Central memory CD8-positive, alpha-beta T cell (primary cell): ENCODE data around the gene RBM25.
"Not testable (repeated sequence)": the region's sequence is repeated elsewhere in the genome, so short reads cannot be mapped to it uniquely, and the experiment has no call there.

ENCODE experiments used
- ATAC-seq: fragments of 150-1000 bp; cut with Tn5 transposase; replicated peaks from 2 replicates; pipeline ENCODE4 v1.10.0; 2022; ENCODE audit warnings: mild to moderate bottlenecking, moderate FRiP score, moderate number of reproducible peaks; ENCODE audit not compliant: poor library complexity, severe bottlenecking; ENCODE audit errors: extremely low read depth
- DNase-seq, 2 donors: peaks; one replicate each; pipeline ENCODE4 v3.0.0; 2021; ENCODE audit warnings: low spot score in 2 of 2
- H3K27ac Mint-ChIP-seq: one replicate; pipeline ENCODE4 v1.8.0; 2022; ENCODE audit warnings: low read depth, mild to moderate bottlenecking, moderate library complexity, mixed read lengths
- H3K27me3 Mint-ChIP-seq: one replicate; pipeline ENCODE4 v1.8.0; 2022; ENCODE audit warnings: mixed read lengths
- H3K36me3 Mint-ChIP-seq: one replicate; pipeline ENCODE4 v1.8.0; 2022; ENCODE audit warnings: mild to moderate bottlenecking, moderate library complexity, mixed read lengths; ENCODE audit not compliant: insufficient read depth
- H3K4me1 Mint-ChIP-seq: one replicate; pipeline ENCODE4 v1.8.0; 2022; ENCODE audit warnings: mixed read lengths
- H3K4me3 Mint-ChIP-seq: one replicate; pipeline ENCODE4 v1.8.0; 2022; ENCODE audit warnings: mild to moderate bottlenecking, moderate library complexity, mixed read lengths
- H3K9me3 Mint-ChIP-seq: one replicate; pipeline ENCODE4 v1.8.0; 2022; ENCODE audit warnings: mixed read lengths

Gene RBM25

DNA sequence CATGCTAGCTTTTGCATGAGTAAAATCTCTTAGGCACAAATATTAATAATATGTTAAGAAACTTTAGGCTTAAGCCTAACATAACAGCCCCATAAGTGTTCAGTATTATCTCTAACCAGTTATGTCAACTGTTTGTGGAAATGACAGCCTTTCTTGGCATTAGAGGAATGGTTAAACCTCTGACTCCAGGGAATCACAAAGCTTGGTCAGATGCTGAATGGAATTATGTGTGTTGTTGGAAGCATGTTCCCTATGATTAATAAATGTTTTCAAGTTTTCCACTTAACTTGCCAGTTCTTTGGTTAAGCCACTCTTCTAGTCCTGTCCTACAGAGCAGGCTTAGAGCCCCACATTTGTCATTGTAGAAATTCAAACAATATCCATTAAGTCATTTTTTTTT, 94.9 kb downstream of the RBM25 start:
- no peak for ATAC-seq
- Mint-ChIP-seq H3K27me3 (no peaks in the 10 kb centered on the region), H3K4me1 (peaks cover 5% of the 10 kb centered on the region), H3K27ac (no peak overlapping the region), H3K9me3 (no peaks in the 10 kb centered on the region), H3K36me3 (peaks cover 38% of the 10 kb centered on the region), H3K4me3 (no peak overlapping the region)
- DNase-seq = no peak

DNA sequence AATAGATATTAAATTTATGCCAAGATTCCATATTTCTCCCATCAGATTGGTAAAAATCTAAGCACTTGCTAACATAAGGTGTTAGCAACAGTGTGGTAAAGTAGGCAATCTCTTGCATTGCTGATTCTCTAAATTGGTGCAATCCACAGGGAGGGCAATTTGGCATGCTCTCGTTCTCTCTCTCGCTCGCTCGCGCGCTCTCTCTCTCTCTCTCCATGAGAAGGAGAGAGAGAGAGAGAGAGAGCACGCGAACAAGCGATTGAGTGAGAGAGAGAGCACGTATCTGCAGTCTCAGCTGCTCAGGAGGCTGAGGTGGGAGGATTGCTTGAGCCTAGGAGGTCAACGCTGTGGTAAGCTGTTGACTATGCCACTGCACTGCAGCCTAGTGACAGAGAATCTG, 103.9 kb downstream of the RBM25 start:
- no peaks in the 10 kb centered on the region for H3K27me3 Mint-ChIP-seq
- no peak overlapping the region for H3K4me3 Mint-ChIP-seq
- DNase-seq (no peak), ATAC-seq (no peak)
- H3K27ac Mint-ChIP-seq = no peak overlapping the region
- no peaks in the 10 kb centered on the region for H3K4me1 Mint-ChIP-seq
- no peaks in the 10 kb centered on the region for H3K9me3 Mint-ChIP-seq
- H3K36me3 Mint-ChIP-seq = peaks cover 38% of the 10 kb centered on the region

DNA sequence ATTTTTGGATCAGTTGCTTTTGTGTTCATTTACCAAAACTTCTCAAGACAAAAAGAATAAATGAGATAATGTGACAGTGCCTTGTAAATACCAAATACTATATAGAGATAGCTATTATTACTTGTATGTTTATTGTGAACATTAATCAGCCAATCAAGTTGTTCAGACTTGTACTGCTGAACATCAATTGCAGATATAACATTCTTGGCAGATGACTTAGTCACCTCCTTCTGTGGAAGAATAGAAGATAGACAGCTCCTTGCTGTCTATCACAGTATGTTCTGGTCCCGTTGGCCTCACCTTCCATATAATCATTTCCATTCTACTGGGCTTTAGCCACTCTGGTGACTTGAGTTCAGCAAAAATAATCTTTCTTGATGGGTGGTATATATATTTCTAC, 108.1 kb downstream of the RBM25 start:
- ATAC-seq (no peak), DNase-seq (no peak)
- H3K4me1 Mint-ChIP-seq = no peaks in the 10 kb centered on the region
- no peak overlapping the region for H3K4me3 Mint-ChIP-seq
- H3K9me3 Mint-ChIP-seq = no peaks in the 10 kb centered on the region
- peaks cover 40% of the 10 kb centered on the region for H3K36me3 Mint-ChIP-seq
- H3K27me3 Mint-ChIP-seq = no peaks in the 10 kb centered on the region
- no peak overlapping the region for H3K27ac Mint-ChIP-seq

DNA sequence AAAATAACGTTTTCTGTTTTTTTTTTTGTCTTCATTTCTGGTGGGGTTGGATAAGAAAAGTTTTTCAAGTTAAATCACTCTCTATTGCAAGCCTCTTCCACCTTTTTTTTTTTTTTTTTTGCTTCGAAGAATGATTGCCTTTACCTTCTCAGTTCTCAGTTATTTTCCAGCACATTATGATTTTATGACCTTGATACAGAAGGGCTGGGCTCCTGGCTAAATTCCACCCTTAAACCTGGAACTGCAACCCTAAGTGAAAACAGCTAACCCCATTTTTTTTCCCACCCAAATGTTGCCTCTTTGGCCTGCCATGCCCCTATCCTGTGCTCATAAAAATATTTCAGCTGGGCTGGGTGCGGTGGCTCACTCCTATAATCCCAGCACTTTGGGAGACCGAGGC, 109.4 kb downstream of the RBM25 start:
- ATAC-seq (no peak), DNase-seq (no peak)
- Mint-ChIP-seq H3K27ac (no peak overlapping the region), H3K4me1 (peaks cover 2% of the 10 kb centered on the region), H3K36me3 (peaks cover 41% of the 10 kb centered on the region), H3K9me3 (no peaks in the 10 kb centered on the region), H3K4me3 (no peak overlapping the region), H3K27me3 (no peaks in the 10 kb centered on the region)

DNA sequence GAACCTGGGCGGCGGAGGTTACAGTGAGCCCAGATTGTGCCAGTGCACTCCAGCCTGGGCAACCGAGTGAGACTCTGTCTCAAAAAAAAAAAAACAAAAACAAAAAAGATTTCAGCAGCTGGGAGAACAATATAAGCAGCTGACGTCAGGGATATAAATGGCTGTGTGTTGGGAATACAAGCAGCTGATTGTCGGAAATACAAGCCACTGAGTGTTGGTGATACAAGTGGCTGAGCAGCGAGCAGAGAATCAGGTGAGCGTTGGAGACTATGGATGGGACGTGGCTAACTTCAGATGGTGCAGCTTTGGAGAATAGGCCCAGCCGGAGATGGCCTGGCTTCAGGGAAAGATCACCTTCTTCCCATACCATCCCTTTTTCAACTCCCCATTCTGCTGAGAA, 109.9 kb downstream of the RBM25 start:
- Mint-ChIP-seq H3K27ac (no peak overlapping the region), H3K9me3 (no peaks in the 10 kb centered on the region), H3K27me3 (no peaks in the 10 kb centered on the region), H3K36me3 (peaks cover 41% of the 10 kb centered on the region), H3K4me3 (no peak overlapping the region), H3K4me1 (peaks cover 7% of the 10 kb centered on the region)
- no peak for DNase-seq
- no peak for ATAC-seq

DNA sequence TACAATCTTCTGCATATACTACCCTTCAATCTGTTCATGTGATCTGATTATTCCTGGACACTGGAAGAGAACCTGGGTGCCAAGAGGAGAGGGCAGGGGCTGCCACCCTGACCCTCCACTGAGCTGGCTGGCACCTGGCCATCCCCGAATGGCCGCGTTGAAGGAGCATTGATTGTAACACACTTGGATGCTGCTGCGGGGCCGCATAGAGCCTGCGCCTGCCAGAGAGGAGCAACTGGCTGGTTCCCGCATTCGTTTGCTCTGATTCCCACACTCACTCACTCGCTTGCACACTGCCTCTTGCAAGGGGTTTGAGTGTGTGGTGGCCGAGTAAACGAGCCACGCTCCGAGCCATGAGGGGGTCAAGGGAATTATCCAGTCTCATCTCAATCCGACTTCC, 110.4 kb downstream of the RBM25 start:
- no peaks in the 10 kb centered on the region for H3K9me3 Mint-ChIP-seq
- no peak for DNase-seq
- no peaks in the 10 kb centered on the region for H3K27me3 Mint-ChIP-seq
- H3K36me3 Mint-ChIP-seq = peaks cover 44% of the 10 kb centered on the region
- ATAC-seq = no peak
- H3K4me3 Mint-ChIP-seq = no peak overlapping the region
- H3K4me1 Mint-ChIP-seq = peaks cover 8% of the 10 kb centered on the region
- H3K27ac Mint-ChIP-seq = peak overlapping the region; percentile 1

DNA sequence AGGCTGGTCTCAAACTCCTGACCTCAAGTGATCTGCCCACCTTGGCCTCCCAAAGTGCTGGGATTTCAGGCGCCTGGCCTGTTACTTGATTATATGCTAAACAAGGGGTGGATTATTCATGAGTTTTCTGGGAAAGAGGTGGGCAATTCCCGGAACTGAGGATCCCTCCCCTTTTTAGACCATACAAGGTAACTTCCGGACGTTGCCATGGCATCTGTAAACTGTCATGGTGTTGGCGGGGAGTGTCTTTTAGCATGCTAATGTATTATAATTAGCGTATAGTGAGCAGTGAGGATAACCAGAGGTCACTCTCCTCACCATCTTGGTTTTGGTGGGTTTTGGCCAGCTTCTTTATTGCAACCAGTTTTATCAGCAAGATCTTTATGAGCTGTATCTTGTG, 111.5 kb downstream of the RBM25 start:
- H3K27me3 Mint-ChIP-seq, DNase-seq, H3K9me3 Mint-ChIP-seq, H3K4me1 Mint-ChIP-seq, H3K4me3 Mint-ChIP-seq, ATAC-seq: not testable (repeated sequence)
- Mint-ChIP-seq H3K36me3 (peaks cover 50% of the 10 kb centered on the region), H3K27ac (peak overlapping the region; percentile 1)

DNA sequence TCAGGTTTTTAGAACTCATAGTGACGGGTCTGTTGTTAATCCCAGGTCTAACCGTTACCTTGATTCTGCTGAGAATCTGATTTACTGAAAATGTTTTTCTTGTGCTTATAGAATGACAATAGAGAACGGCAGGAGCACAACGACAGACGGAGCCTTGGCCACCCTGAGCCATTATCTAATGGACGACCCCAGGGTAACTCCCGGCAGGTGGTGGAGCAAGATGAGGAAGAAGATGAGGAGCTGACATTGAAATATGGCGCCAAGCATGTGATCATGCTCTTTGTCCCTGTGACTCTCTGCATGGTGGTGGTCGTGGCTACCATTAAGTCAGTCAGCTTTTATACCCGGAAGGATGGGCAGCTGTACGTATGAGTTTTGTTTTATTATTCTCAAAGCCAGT, 112.4 kb downstream of the RBM25 start:
- H3K9me3 Mint-ChIP-seq = no peaks in the 10 kb centered on the region
- no peak for DNase-seq
- peaks cover 8% of the 10 kb centered on the region for H3K4me1 Mint-ChIP-seq
- no peaks in the 10 kb centered on the region for H3K27me3 Mint-ChIP-seq
- no peak overlapping the region for H3K4me3 Mint-ChIP-seq
- ATAC-seq = no peak
- H3K36me3 Mint-ChIP-seq = peaks cover 49% of the 10 kb centered on the region
- H3K27ac Mint-ChIP-seq = no peak overlapping the region

DNA sequence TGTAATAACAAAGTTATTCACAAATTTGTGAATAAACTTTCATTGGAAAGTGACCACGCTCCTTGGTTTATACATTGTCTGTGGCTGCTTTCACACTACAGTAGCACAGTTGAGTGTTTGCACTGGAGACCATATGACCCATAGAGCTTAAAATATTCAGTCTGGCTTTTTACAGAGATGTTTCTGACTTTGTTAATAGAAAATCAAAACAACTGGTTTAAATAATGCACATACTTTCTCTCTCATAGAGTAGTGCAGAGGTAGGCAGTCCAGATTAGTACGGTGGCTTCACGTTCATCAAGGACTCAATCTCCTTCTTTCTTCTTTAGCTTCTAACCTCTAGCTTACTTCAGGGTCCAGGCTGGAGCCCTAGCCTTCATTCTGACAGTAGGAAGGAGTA, 114.2 kb downstream of the RBM25 start:
- Mint-ChIP-seq H3K27me3 (no peaks in the 10 kb centered on the region), H3K4me3 (no peak overlapping the region), H3K4me1 (peaks cover 8% of the 10 kb centered on the region), H3K27ac (peak overlapping the region; percentile 25), H3K9me3 (no peaks in the 10 kb centered on the region), H3K36me3 (peaks cover 58% of the 10 kb centered on the region)
- DNase-seq (no peak), ATAC-seq (no peak)

DNA sequence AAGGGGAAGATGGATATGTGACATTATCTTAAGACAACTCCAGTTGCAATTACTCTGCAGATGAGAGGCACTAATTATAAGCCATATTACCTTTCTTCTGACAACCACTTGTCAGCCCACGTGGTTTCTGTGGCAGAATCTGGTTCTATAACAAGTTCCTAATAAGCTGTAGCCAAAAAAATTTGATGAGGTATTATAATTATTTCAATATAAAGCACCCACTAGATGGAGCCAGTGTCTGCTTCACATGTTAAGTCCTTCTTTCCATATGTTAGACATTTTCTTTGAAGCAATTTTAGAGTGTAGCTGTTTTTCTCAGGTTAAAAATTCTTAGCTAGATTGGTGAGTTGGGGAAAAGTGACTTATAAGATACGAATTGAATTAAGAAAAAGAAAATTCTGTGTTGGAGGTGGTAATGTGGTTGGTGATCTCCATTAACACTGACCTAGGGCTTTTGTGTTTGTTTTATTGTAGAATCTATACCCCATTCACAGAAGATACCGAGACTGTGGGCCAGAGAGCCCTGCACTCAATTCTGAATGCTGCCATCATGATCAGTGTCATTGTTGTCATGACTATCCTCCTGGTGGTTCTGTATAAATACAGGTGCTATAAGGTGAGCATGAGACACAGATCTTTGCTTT, 114.9 kb downstream of the RBM25 start:
- ATAC-seq (no peak), DNase-seq (no peak)

More for the DNA sequence above, 114.9 kb downstream of the RBM25 start:
- Mint-ChIP-seq H3K27me3 (no peaks in the 10 kb centered on the region), H3K4me1 (peaks cover 8% of the 10 kb centered on the region), H3K9me3 (no peaks in the 10 kb centered on the region), H3K4me3 (no peak overlapping the region), H3K36me3 (peaks cover 53% of the 10 kb centered on the region), H3K27ac (peak overlapping the region; percentile 25)
